Measurements from ENCODE around the gene ALOX12B. TPM values are rescaled to one million over a fixed set of nuclear protein-coding genes. Genes with fewer than 3 reads are reported as not detected.
A peak's percentile ranks its signal among the peaks of the same experiment; 100 is the strongest.

ALOX12B gene
- total RNA-seq, 1 donor from 2014 or later, result 0.08 TPM

- peak overlapping the region; percentile 38 for H3K4me3 ChIP-seq (ENCODE audit: low read depth, low read length)
These were observed 32.3 kb upstream of the ALOX12B start for GRCh38 chr17:8119581-8120519.

GRCh38 chr17:8118769-8119580, 31.5 kb upstream of the ALOX12B start:
- no peak for DNase-seq (ENCODE audit: low read depth)
- peak overlapping the region; percentile 46 for H3K4me3 ChIP-seq (ENCODE audit: low read depth, low read length)
- peaks cover 34% of the 10 kb centered on the region for H3K27me3 ChIP-seq (ENCODE audit: control insufficient read depth, insufficient read depth, low read length)
- no peaks in the 10 kb centered on the region for H3K36me3 ChIP-seq (ENCODE audit: control insufficient read depth, insufficient read depth, low read length)
- TF ChIP-seq, protein P1, sequence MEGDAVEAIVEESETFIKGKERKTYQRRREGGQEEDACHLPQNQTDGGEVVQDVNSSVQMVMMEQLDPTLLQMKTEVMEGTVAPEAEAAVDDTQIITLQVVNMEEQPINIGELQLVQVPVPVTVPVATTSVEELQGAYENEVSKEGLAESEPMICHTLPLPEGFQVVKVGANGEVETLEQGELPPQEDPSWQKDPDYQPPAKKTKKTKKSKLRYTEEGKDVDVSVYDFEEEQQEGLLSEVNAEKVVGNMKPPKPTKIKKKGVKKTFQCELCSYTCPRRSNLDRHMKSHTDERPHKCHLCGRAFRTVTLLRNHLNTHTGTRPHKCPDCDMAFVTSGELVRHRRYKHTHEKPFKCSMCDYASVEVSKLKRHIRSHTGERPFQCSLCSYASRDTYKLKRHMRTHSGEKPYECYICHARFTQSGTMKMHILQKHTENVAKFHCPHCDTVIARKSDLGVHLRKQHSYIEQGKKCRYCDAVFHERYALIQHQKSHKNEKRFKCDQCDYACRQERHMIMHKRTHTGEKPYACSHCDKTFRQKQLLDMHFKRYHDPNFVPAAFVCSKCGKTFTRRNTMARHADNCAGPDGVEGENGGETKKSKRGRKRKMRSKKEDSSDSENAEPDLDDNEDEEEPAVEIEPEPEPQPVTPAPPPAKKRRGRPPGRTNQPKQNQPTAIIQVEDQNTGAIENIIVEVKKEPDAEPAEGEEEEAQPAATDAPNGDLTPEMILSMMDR (IDR thresholded peaks at IDR 0.05; ENCODE audit: insufficient read depth, low read length, poor library complexity, severe bottlenecking), result peak; percentile 94

More at GRCh38 chr17:8119581-8120519, 32.3 kb upstream of the ALOX12B start:
- TF ChIP-seq, protein P1 (IDR thresholded peaks at IDR 0.05; ENCODE audit: insufficient read depth, low read length, poor library complexity, severe bottlenecking), result no peak
- DNase-seq (ENCODE audit: low read depth), result no peak
- peaks cover 39% of the 10 kb centered on the region for H3K27me3 ChIP-seq (ENCODE audit: control insufficient read depth, insufficient read depth, low read length)
- H3K36me3 ChIP-seq (ENCODE audit: control insufficient read depth, insufficient read depth, low read length), result no peaks in the 10 kb centered on the region

- H3K27me3 ChIP-seq (ENCODE audit: control insufficient read depth, insufficient read depth, low read length), result peaks cover 26% of the 10 kb centered on the region
- H3K4me3 ChIP-seq (ENCODE audit: low read depth, low read length), result peak within 1 kb of the TSS; percentile 46
- no peaks in the 10 kb centered on the region for H3K36me3 ChIP-seq (ENCODE audit: control insufficient read depth, insufficient read depth, low read length)
- no peak for DNase-seq (ENCODE audit: low read depth)
- TF ChIP-seq, protein P1 (IDR thresholded peaks at IDR 0.05; ENCODE audit: insufficient read depth, low read length, poor library complexity, severe bottlenecking), result no peak
These were observed 30.7 kb upstream of the ALOX12B start, which contains the start of gene ALOXE3 for GRCh38 chr17:8117980-8118768. TSS of gene ALOXE3 (minus strand) at chr17:8118514. CDS start at chr17:8117990, 524 bp downstream.

GRCh38 chr17:8117367-8117979, 30.0 kb upstream of the ALOX12B start:
- TF ChIP-seq, protein P1 (IDR thresholded peaks at IDR 0.05; ENCODE audit: insufficient read depth, low read length, poor library complexity, severe bottlenecking), result no peak
- H3K4me3 ChIP-seq (ENCODE audit: low read depth, low read length), result peak overlapping the region; percentile 46
- H3K36me3 ChIP-seq (ENCODE audit: control insufficient read depth, insufficient read depth, low read length), result no peaks in the 10 kb centered on the region
- no peak for DNase-seq (ENCODE audit: low read depth)
- peaks cover 19% of the 10 kb centered on the region for H3K27me3 ChIP-seq (ENCODE audit: control insufficient read depth, insufficient read depth, low read length)

DNA sequence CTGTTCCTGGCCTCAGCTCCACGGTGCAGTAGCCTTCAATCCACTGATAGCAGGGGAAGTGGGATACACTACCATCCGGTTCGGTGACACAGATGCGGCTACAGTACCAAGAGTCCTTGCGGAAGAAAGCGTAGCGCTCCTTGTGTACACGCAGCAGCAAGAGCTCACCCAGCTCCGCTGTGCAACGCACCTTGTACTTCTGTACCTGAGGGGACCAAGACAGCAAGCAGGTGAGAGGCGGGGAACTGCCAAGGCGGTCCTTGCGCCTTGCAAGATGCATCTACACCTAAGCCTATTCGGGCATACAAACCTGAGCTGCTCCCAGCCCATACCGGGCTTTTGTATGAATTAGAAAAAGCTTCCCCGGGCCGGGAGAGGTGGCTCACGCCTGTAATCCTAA, 29.3 kb upstream of the ALOX12B start:
- Histone ChIP-seq H3K36me3 (ENCODE audit: control insufficient read depth, insufficient read depth, low read length) (no peaks in the 10 kb centered on the region), H3K27me3 (ENCODE audit: control insufficient read depth, insufficient read depth, low read length) (peaks cover 17% of the 10 kb centered on the region), H3K4me3 (ENCODE audit: low read depth, low read length) (no peak overlapping the region)
- no peak for DNase-seq (ENCODE audit: low read depth)
- TF ChIP-seq, protein P1 (IDR thresholded peaks at IDR 0.05; ENCODE audit: insufficient read depth, low read length, poor library complexity, severe bottlenecking), result no peak
